Posterior cingulate gyrus (tissue), 11 donors: ENCODE measurements around the gene CIAO1.
"Not testable (repeated sequence)": the region's sequence is repeated elsewhere in the genome, so short reads cannot be mapped to it uniquely, and the experiment has no call there.

ENCODE experiments used
- DNase-seq, 10 donors: peaks; one replicate each; pipeline versions ENCODE4 v3.0.0 to v3.0.0-alpha.2; 2020 to 2021; ENCODE audit warnings: mixed read lengths in 3 of 10
- intact Hi-C: fragments of 100-400 bp; cut with DNase I; formaldehyde crosslinking; loops from one replicate; pipeline ENCODE4 v1.15.1; 2023

CIAO1 gene

DNA sequence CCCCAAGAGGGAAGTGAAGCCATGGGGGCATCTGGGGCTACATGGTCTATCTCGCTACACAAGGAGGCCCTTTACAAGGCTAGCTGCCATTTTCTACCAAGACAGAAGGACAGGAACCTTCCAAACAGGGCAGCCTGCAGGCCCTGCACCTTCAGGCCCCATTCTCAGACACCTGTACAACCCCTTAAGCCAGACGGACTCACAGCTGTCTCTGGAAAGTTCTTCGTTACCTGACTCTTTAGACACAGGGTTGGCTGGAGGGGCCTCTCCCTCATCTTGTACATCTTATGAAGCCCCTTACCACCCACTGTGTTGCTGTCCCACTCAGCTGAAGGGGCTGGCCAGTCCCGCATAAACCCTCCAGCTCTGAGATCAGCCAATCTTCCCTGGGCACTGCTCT is 17.4 kb upstream of the CIAO1 start:
- intact Hi-C loops, result no loop called here
- DNase-seq, result no peak

- no peak for DNase-seq
- intact Hi-C loops, result no loop called here
Measured at GRCh38 chr2:96249654-96250053, 16.4 kb upstream of the CIAO1 start.

- intact Hi-C loops, result no loop called here
- DNase-seq, result no peak
Measured at GRCh38 chr2:96250188-96250587, 15.8 kb upstream of the CIAO1 start.

DNA sequence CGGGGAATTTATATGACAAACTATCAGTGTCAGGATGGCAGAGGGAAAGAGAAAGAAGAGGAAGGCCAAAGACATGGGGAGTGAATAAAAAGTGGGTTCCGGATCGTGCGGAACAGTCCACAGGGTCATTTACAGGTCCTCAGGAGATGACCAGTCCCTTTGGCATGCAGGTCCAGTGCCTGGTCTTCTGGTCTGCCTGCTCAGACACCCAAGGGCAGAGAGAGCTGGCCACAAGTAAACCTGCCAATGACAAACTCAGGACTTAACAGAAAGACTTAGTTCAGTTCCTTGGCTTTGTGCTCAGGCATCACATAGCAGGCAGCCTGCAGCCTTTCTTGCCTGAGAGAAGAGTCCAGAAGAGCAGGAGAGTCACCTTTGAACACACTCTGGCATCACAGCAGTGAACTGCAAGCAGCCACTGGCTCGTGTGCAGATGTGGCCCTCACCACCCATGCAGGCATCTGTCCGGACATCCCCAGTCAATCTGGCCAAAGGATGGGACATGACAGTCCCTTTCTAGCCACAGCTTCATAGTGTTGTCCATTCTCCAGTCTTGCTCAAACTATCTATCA is 14.2 kb upstream of the CIAO1 start:
- intact Hi-C loops, result no loop called here
- DNase-seq, result peak in 3 of 10 donors; percentile 20 to 38 (median 35)

DNA sequence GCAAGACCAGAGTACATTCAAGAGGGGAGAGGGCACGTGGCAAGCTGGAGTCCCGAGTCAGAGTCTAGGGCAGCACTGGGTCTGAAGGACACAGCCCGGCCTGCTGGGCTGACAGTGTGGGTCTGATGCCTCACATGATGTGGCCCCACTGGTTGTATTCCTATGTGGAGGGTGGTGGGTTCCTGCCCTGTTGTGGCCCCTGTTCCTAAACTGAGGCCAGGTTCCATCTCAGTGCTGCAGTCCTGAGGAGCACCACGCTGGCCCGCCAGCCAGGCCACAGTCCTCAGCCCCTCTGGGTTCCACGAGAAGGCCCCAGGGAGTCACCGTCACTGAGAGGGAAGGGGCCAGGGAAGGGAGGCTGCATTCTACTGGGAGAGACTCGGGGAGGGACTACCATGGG is 13.5 kb upstream of the CIAO1 start:
- DNase-seq, result no peak
- intact Hi-C loops, result no loop called here

DNA sequence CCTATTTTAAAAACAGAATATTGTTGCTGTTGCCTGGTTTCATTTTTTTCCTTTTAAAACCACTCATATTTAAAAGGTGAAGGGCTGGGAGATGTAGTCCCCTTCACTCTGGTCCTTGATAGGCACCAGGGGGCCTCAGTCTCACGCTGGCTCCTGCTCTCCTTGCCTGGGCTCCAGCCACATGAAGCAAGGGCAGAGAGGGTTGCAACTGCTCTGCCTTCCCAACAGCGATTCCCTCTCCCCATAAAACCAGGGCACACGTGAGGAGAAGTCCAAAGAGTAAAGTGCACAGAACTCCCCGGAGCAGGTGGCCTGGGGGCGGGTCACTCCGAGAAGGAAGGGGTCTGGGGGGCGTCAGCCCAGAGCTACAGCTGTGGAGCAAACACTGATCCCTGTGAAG is 13.0 kb upstream of the CIAO1 start:
- DNase-seq, result no peak
- intact Hi-C loops, result no loop called here

DNA sequence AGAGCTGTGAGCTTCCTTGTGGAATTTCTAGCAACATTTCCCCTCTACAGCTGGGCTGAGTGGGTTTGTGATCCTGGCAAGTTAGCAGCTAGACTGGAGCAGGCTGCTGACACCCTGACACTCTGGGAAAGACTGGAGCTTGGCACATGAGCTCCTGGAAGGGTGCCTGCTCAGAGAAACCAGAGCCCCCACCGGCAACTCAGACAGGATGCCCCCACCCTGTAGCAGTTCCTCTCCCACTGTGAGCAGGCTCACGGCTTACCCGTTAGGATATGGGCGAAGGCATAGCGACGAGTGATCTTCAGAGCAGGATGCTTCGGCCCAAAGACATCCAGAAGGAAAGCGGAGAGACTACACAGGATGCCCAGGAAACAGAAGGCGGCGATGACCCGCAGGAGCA is 11.5 kb upstream of the CIAO1 start:
- DNase-seq, result peak in 1 of 10 donors; percentile 49
- intact Hi-C loops, result no loop called here

GRCh38 chr2:96256611-96257113 is 9.4 kb upstream of the CIAO1 start:
- intact Hi-C loops, result no loop called here
- no peak for DNase-seq

- intact Hi-C loops, result not testable (repeated sequence)
- peak in 1 of 10 donors; percentile 8 for DNase-seq
Measured at GRCh38 chr2:96257744-96258143, 8.3 kb upstream of the CIAO1 start.

- intact Hi-C loops, result no loop called here
- peak in 2 of 10 donors; percentile 34 to 63 for DNase-seq
Measured at GRCh38 chr2:96258166-96259022, 7.6 kb upstream of the CIAO1 start.

- DNase-seq, result peak in 2 of 10 donors; percentile 55 to 66
- intact Hi-C loops, result no loop called here
Measured at GRCh38 chr2:96259497-96259921, 6.5 kb upstream of the CIAO1 start.

- peak in 4 of 10 donors; percentile 24 to 87 (median 52) for DNase-seq
- intact Hi-C loops, result no loop called here
Measured at GRCh38 chr2:96260387-96261260, 5.4 kb upstream of the CIAO1 start.

DNA sequence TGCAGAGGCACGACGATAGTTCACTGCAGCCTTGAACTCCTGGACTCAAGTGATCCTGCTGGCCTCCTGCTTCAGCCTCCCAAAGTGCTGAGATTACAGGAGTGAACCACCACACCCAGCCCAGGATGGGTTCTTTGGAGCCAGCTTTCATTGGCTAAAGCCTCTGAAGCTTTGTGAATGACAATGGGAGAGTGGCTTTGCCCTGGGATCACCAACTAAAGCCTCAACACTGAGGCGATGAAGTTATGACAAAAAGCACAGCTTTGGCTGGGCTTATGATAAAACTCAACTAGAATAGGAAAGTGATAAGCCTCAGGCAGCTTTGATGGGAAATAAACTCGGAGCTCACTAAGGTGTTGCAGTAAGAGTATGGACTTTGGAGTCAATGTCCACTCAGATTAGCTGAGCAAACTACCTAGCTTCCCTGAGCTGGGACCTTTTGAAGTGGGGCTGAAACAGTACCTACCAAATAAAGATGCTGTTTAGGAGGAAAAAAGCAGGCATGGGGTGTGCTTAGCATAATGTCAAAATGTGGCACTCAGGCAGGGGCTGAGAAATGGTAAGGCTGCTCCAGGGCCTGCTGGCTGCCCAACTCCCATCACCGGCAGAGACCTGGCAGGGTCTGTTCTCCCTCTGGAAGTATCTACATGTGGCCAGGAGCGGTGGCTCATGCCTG is 4.6 kb upstream of the CIAO1 start:
- peak in 2 of 10 donors; percentile 22 to 32 for DNase-seq
- intact Hi-C loops, result no loop called here

DNA sequence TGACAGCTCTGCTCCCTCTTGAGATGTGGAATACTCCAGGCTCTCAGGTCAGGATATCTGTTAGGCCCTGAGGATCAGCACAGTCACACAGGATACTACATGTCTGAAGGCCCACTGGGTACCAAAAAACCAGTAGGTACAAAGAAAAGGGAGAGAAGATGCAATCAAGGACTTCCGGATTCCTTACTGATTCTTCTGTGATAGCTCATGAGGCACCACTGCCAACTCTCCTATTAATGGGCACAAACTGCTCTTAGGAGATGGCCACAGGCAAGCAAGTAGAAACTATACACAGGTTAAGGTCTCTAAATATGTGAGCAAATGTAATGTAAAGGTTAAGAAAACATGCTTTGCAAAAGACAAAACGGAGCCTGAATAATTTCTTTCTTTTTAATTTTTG is 3.7 kb upstream of the CIAO1 start:
- intact Hi-C loops, result no loop called here
- DNase-seq, result no peak

DNA sequence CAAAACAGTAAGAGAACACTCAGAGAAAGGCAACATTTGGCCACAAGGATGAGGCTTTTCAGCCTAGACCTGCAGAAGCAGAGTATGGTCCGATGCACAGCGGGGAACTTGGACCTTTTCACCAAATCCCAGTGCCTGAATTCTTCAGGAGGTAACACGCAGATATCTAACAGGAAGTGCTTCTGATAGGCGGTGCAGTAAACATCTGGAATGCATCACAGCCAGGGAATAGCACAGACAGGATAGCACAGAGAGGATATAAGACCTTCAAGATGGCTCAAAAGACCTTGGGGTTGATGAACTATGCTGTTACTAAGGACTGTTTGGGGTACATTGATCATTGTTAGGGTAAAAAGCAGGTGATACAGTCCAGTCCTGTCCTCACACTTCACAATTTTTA is 1.9 kb upstream of the CIAO1 start:
- intact Hi-C loops, result no loop called here
- peak in 1 of 10 donors; percentile 6 for DNase-seq

- intact Hi-C loops, result no loop called here
- peak in 4 of 10 donors; percentile 21 to 88 (median 80) for DNase-seq
Measured at GRCh38 chr2:96264656-96265348, 1.2 kb upstream of the CIAO1 start.

- intact Hi-C loops, result no loop called here
- peak in 8 of 10 donors; percentile 42 to 92 (median 58) for DNase-seq
Measured at GRCh38 chr2:96265349-96265839, 631 bp upstream of the CIAO1 start.

DNA sequence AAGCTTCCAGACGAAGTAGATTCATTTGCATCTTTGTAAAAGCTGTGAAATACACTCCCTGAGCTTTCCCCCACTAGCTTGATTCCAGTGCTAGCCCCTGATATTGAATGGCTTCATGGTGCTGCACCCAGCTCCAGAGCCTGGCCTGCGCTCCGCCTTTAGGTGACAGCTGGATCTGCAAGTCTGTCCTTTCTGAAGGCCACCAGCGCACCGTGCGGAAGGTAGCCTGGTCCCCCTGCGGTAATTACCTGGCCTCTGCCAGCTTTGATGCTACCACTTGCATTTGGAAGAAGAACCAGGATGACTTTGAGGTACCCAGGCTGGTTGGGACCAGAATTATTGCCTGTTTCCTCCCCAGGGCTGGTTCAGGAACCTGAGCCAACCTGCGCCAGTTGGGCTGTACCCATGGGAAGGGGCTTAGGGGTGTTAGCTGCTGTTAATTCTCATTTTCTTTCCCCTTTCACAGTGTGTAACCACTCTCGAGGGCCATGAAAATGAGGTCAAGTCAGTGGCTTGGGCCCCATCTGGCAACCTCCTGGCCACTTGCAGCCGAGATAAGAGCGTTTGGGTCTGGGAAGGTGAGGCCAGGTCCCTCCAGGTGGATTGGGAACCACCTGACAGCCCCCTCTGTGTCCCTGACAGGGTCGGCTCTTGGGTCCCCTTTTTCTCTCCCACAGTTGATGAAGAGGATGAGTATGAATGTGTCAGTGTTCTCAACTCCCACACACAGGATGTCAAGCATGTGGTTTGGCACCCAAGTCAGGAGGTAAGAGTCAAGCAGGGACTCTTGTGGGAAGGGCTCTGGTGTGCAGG is 1.3 kb downstream of the CIAO1 start:
- DNase-seq, result peak in 3 of 10 donors; percentile 64 to 79 (median 70)
- intact Hi-C loops, result loop anchor here (2.0 kb wide), 2 partner anchors 59 to 123 kb away; partner anchors contain the start of genes DUSP2 and STARD7
